Panc1 (cell line): ENCODE results near the gene FAF2. TPM values are rescaled to one million over a fixed set of nuclear protein-coding genes. Genes with fewer than 3 reads are reported as not detected.

Experiments
- ATAC-seq: fragments of 200-7000 bp; cut with Tn5 transposase; 2 replicates; pipeline ENCODE4 v1.9.1; 2020; ENCODE audit warnings: mild to moderate bottlenecking, moderate library complexity
- BruUV-seq: library from RNA; stranded (reverse); fragments of 400-500 nt; replicated peaks from 2 replicates; lab custom pipeline; 2021; lab: Mats Ljungman, UMichigan
- CTCF ChIA-PET: fragments of 300-600 bp; sonication (Branson Sonifier 250); formaldehyde crosslinking; loops from one replicate; lab custom pipeline; 2022; ENCODE audit warnings: antibody characterized with exemption; lab: Charles Lee
- POLR2A ChIA-PET: fragments of 300-600 bp; sonication (Branson Sonifier 250); formaldehyde crosslinking; loops from one replicate; lab custom pipeline; 2022; ENCODE audit warnings: antibody characterized with exemption; lab: Charles Lee
- DNase-seq: peaks from one replicate; pipeline ENCODE4 v3.0.0-alpha.2; 2010; ENCODE audit warnings: low read depth, low spot score
- H3K27ac ChIP-seq: 2 replicates; pipeline ENCODE4 v1.5.1; 2011; ENCODE audit warnings: mild to moderate bottlenecking, low read length, inconsistent platforms
- H3K27me3 ChIP-seq: fragments of 200-500 bp; sonication (Bioruptor generic); 2 replicates; pipeline ENCODE4 v1.6.0; 2014; ENCODE audit warnings: low read length, inconsistent platforms; ENCODE audit not compliant: control insufficient read depth, insufficient read depth
- H3K36me3 ChIP-seq: fragments of 200-500 bp; sonication (Bioruptor generic); 2 replicates; pipeline ENCODE4 v1.5.1; 2014; ENCODE audit warnings: inconsistent platforms, mild to moderate bottlenecking, low read length, moderate library complexity; ENCODE audit not compliant: control insufficient read depth, insufficient read depth
- H3K4me1 ChIP-seq: 2 replicates; pipeline ENCODE4 v1.5.1; 2011; ENCODE audit warnings: inconsistent platforms, mild to moderate bottlenecking, low read length, moderate library complexity; ENCODE audit not compliant: control insufficient read depth, insufficient read depth
- H3K4me3 ChIP-seq, 2 experiments: 2 replicates each; pipeline ENCODE4 v1.5.1; 2011 to 2012; ENCODE audit warnings: low read depth in 2 of 2, low read length in 2 of 2, mild to moderate bottlenecking in 2 of 2, inconsistent platforms in 1 of 2, moderate library complexity in 1 of 2
- H3K9me3 ChIP-seq: fragments of 200-500 bp; sonication (Bioruptor generic); 2 replicates; pipeline ENCODE4 v1.5.1; 2014; ENCODE audit warnings: low read depth, mild to moderate bottlenecking, inconsistent platforms, low read length, moderate library complexity; ENCODE audit not compliant: control insufficient read depth, insufficient read depth
- CTCF ChIP-seq: fragments of 450-650 bp; IDR thresholded peaks from 2 replicates; pipeline ENCODE4 v1.5.1; 2017; ENCODE audit warnings: mild to moderate bottlenecking
- POLR2AphosphoS5 ChIP-seq: IDR thresholded peaks from 2 replicates; pipeline ENCODE4 v1.6.1; 2012; ENCODE audit warnings: mild to moderate bottlenecking, low read depth, low read length, moderate library complexity
- REST ChIP-seq, 2 experiments: IDR thresholded peaks; 2 replicates each; pipeline ENCODE4 v1.6.1; 2011 to 2012; ENCODE audit warnings: low read depth in 2 of 2, control low read depth in 1 of 2, low read length in 1 of 2, mild to moderate bottlenecking in 1 of 2, moderate library complexity in 1 of 2; ENCODE audit not compliant: insufficient read depth in 1 of 2
- SIN3A ChIP-seq: IDR thresholded peaks from 2 replicates; pipeline ENCODE4 v1.6.1; 2012; ENCODE audit warnings: low read depth, mild to moderate bottlenecking, low read length, moderate library complexity, borderline replicate concordance; ENCODE audit not compliant: insufficient read depth
- TCF7L2 ChIP-seq: IDR thresholded peaks from 2 replicates; pipeline ENCODE4 v1.6.1; 2011; ENCODE audit warnings: mild to moderate bottlenecking, low read depth, low read length, inconsistent platforms
- in situ Hi-C: cut with HindIII; loops from 2 replicates; pipeline ENCODE4 v1.10.0; 2016; ENCODE audit warnings: low sequenced_read_pairs, low pct_unique_long_range_greater_than_20kb
- intact Hi-C: fragments of 100-400 bp; cut with micrococcal nuclease; formaldehyde crosslinking; loops from one replicate; pipeline ENCODE4 v1.10.0; 2022; ENCODE audit not compliant: unreplicated experiment
- total RNA-seq: library from RNA; stranded (reverse); gene quantifications from one replicate; pipeline ENCODE4 v1.2.1, GENCODE V29; 2021; ENCODE audit not compliant: unreplicated experiment

FAF2 gene
- total RNA-seq, 1 experiment from 2014 or later, result 86.6 TPM

- in situ Hi-C loops, result no loop called here
- H3K36me3 ChIP-seq, result peaks cover 33% of the 10 kb centered on the region
- POLR2A ChIA-PET, result no interaction called here
Measured at GRCh38 chr5:176503496-176503895, 55.3 kb downstream of the FAF2 start.

GRCh38 chr5:176507911-176508310 is 59.7 kb downstream of the FAF2 start:
- ATAC-seq (0 out of 2 replicates have a peak, but pooled peaks have one; percentile 14), DNase-seq (no peak)
- Histone ChIP-seq H3K9me3 (no peaks in the 10 kb centered on the region), H3K4me1 (no peaks in the 10 kb centered on the region), H3K27me3 (no peaks in the 10 kb centered on the region), H3K36me3 (peaks cover 11% of the 10 kb centered on the region), H3K4me3 (no peak overlapping the region), H3K27ac (no peak overlapping the region)
- BruUV-seq, result no TSS peak
- intact Hi-C loops (no loop called here), in situ Hi-C loops (no loop called here)
- TF ChIP-seq CTCF, result no peak
- TF ChIP-seq TCF7L2, result no peak
- no peak for TF ChIP-seq REST (IDR thresholded peaks at IDR 0.05; ENCODE audit: insufficient read depth in 1 of 2, low read depth in 2 of 2, low read length in 1 of 2)
- TF ChIP-seq SIN3A, result no peak
- no peak for TF ChIP-seq POLR2AphosphoS5
- POLR2A ChIA-PET, result no interaction called here
- CTCF ChIA-PET, result no interaction called here

More at GRCh38 chr5:176503496-176503895, 55.3 kb downstream of the FAF2 start:
- Histone ChIP-seq H3K4me3 (no peak overlapping the region), H3K9me3 (no peaks in the 10 kb centered on the region), H3K27ac (no peak overlapping the region), H3K4me1 (no peaks in the 10 kb centered on the region), H3K27me3 (no peaks in the 10 kb centered on the region)
- no peak for ATAC-seq
- TF ChIP-seq CTCF, result no peak
- TF ChIP-seq POLR2AphosphoS5, result no peak
- no peak for TF ChIP-seq REST (IDR thresholded peaks at IDR 0.05; ENCODE audit: insufficient read depth in 1 of 2, low read depth in 2 of 2, low read length in 1 of 2)
- CTCF ChIA-PET, result no interaction called here
- BruUV-seq, result no TSS peak
- DNase-seq, result no peak
- intact Hi-C loops, result no loop called here
